GM12874 (cell line): ENCODE results near the gene HEBP2.

Experiments used
- TF ChIP-seq, protein P1 (sequence below): IDR thresholded peaks from 2 replicates; pipeline ENCODE4 v1.5.1; 2011; ENCODE audit warnings: low read depth, mild to moderate bottlenecking, control low read depth, low read length, moderate library complexity; ENCODE audit not compliant: insufficient read depth

Gene HEBP2

DNA sequence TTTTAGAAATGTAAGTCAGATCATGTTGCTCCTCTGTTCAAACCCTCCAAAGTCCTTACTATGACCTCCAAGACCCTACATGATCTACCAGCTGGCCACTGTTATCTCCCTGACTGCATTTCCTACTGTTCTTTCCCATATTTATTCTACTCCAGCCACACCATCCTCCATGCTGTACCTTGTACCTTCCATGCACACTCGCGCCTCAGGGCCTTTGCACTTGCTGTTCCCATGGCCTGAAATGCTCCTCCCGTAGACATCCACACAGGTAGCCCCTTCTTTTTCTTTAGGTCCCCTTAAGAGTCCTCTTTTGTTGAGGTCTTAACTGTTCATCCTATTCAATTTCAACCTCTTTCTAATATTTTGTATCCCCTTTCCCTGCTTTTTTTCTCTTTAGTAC lies 47.0 kb downstream of the HEBP2 start:
- TF ChIP-seq, protein P1, sequence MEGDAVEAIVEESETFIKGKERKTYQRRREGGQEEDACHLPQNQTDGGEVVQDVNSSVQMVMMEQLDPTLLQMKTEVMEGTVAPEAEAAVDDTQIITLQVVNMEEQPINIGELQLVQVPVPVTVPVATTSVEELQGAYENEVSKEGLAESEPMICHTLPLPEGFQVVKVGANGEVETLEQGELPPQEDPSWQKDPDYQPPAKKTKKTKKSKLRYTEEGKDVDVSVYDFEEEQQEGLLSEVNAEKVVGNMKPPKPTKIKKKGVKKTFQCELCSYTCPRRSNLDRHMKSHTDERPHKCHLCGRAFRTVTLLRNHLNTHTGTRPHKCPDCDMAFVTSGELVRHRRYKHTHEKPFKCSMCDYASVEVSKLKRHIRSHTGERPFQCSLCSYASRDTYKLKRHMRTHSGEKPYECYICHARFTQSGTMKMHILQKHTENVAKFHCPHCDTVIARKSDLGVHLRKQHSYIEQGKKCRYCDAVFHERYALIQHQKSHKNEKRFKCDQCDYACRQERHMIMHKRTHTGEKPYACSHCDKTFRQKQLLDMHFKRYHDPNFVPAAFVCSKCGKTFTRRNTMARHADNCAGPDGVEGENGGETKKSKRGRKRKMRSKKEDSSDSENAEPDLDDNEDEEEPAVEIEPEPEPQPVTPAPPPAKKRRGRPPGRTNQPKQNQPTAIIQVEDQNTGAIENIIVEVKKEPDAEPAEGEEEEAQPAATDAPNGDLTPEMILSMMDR, result no peak

DNA sequence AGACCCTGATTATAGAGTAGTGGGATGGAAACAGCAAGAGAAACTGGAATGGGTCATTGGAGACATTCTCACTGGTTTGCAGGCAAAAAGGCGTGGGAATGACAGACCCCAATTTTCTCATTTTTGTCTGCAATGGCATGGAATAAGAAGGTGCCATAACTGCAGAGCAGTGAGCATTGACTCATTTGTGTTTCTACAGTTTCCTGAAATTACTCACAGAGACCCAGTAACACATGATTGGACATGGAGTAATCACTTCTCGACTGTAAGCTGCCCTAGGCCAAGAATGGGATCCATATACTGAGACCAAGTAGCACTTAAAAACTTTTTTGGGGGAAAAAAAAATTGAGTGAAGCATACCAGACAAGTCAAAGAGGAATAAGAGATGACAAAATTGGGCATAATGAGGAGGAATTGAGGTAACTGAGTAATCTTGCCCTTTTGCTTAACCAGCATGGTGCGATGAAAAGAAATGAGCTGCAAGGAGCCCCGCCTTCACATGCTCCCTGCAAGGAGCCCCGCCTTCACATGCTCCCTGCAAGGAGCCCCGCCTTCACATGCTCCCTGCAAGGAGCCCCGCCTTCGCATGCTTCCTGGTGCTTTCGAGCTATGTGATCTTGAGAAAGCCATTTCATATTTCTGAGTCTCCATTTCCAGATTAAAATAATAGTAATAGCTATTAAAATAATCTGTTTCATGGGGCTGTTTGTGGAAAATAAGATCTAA lies 51.1 kb downstream of the HEBP2 start:
- TF ChIP-seq, protein P1, result no peak

DNA sequence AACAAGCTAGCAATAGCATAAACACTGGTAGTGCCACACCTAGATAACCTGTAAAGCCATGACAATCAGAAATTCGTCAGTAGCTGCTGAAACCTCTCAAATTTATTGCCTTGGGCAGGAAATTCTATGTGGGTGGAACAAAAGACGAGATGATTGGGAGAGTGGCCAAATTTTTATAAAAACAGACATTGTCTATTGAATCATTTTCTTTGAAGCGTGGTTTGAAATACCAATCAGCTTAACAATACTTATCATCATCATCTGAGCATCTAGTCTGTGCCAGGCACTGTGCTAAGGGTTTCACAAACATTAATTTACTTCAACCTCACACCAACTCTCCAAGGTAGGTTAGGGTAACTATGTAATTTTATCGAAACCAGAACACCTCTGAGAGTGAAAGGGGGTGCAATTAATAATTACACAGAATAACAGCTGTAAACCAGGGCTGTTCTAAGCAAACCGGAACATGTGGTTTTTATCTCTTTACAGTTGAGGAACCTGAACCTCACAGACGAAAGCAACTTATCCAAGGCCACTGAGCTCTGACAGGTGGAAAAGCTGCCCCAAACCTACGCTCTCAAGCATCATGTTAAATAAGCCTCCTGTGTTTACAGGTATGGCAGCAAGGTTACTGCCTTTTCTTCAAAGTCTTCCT lies 51.9 kb downstream of the HEBP2 start:
- TF ChIP-seq, protein P1, result no peak

DNA sequence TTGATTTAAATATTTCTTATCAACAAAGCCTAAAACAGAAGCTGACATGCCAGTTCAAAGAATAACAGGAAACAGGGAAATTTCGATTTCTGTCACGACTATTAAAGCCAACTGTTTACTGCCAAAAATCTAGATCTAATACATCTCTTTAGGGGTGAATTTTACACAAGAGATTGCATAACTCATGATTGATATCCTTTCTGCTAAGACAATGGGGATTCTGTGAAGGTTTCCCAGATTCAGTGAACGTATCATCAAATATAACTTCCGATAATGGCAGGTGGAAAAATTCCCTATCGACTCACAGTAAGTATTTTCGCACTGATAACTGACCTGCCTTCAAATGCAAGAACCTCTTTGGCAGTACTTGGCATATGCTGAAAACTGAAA lies 52.4 kb downstream of the HEBP2 start:
- TF ChIP-seq, protein P1, result no peak

DNA sequence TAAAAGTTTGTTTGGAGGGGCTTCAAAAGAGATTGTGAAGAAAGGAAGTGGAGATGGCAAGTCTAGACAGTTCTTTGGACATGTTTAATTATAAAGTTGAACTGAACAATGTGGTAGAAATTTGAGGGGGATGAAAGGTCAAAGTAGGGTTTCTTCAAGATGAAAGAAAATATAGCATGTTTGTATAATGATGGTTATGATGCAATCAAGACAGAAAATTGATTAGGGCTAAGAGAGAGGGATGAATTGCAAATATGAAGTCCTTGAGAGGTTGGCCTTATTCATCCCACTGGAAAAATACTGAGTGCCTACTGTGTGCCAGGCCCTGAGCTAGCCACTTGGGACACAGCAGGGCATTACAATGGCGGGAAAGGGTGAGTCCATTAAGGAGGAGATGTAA lies 57.6 kb downstream of the HEBP2 start:
- TF ChIP-seq, protein P1, result no peak

DNA sequence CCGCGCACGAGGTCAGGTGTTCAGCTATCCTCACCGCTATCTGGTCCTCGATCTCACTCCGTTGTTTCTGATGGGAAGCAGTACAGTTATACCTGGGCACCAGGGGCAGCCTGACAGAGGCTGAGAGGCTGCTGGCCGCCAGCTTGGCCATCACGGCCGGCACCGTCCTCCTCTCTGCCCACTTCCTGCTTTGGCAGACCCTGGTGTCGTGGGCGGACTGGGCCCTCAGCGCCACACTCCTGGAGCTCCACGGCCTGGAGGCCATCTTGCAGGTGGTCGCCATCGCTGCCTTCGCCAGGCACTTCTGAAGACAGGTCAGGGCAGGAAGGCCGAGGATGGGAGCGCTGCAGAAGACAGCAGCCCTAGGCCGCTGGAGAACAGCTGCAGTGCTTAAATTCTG lies 60.1 kb downstream of the HEBP2 start:
- TF ChIP-seq, protein P1, result no peak

DNA sequence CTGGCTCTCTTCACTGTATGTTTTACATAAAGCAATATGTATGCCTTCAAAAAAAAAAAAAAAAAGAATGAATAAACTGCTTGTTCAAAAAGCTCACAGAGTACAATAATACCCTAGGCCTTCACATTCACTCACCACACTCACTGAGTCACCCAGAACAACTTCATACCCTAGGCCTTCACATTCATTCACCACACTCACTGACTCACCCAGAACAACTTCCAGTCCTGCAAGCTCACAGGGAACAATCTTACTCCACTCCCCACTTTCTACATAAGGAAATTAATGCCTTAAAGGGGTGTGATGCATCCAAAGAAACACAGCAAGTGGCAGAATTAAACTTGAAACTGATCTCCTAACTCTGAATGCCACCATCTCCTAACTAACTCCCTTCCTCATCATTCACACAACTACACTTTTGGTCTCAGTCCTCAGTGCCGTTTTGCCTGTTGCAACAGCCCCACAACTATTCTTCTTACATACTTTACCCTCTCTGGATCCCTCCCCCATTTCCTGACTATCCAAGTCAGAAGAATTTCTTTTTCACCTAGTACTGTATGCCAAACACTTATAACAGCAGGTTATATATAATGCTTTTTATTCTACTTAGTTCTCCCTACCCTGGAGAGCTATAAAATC lies 61.1 kb downstream of the HEBP2 start:
- TF ChIP-seq, protein P1, result no peak
